ENCODE results near the gene CLGN. TPM values are rescaled to one million over a fixed set of nuclear protein-coding genes. Genes with fewer than 3 reads are reported as not detected.
A peak's percentile ranks its signal among the peaks of the same experiment; 100 is the strongest.
"Not testable (repeated sequence)": the region's sequence is repeated elsewhere in the genome, so short reads cannot be mapped to it uniquely, and the experiment has no call there.

The CLGN gene
- total RNA-seq, 1 donor from 2014 or later: 1.6 TPM

DNA sequence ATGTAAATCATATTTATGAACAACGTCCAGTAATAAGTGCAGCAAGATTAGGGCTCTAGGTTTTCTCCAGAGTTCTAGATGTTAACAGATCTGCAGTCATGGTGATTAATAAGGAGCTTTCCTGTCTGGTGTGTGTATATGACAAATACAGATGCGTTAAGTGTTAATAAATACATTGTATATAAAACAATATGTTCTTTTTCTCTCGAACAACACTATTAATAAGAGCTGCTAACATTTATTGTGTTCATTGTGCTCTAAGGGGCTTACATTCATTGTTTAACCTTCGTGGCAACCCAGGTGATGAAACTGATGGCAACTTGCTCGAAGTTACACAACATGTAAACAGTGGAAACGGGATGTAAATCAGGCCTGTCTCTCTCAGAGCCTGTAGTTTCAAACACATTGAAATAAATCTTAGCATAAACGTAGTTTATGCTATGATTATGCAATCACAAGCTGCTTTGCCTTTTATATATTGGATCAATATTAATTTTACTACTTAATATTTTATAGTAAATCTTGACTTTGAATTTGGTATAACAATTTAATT lies 547 bp upstream of the CLGN start:
- peaks cover 43% of the 10 kb centered on the region for H3K27me3 Mint-ChIP-seq (ENCODE audit: low read depth)
- H3K4me1 Mint-ChIP-seq: peaks cover 8% of the 10 kb centered on the region
- no peak for DNase-seq (ENCODE audit: low spot score in 2 of 2, unreplicated experiment in 2 of 2)
- no peaks in the 10 kb centered on the region for H3K36me3 Mint-ChIP-seq
- H3K4me3 Mint-ChIP-seq: peak overlapping the region; percentile 85
- TF ChIP-seq, protein P1, sequence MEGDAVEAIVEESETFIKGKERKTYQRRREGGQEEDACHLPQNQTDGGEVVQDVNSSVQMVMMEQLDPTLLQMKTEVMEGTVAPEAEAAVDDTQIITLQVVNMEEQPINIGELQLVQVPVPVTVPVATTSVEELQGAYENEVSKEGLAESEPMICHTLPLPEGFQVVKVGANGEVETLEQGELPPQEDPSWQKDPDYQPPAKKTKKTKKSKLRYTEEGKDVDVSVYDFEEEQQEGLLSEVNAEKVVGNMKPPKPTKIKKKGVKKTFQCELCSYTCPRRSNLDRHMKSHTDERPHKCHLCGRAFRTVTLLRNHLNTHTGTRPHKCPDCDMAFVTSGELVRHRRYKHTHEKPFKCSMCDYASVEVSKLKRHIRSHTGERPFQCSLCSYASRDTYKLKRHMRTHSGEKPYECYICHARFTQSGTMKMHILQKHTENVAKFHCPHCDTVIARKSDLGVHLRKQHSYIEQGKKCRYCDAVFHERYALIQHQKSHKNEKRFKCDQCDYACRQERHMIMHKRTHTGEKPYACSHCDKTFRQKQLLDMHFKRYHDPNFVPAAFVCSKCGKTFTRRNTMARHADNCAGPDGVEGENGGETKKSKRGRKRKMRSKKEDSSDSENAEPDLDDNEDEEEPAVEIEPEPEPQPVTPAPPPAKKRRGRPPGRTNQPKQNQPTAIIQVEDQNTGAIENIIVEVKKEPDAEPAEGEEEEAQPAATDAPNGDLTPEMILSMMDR (IDR thresholded peaks at IDR 0.05; ENCODE audit: unreplicated experiment): no peak
- no peak overlapping the region for H3K27ac Mint-ChIP-seq
- no peaks in the 10 kb centered on the region for H3K9me3 Mint-ChIP-seq

DNA sequence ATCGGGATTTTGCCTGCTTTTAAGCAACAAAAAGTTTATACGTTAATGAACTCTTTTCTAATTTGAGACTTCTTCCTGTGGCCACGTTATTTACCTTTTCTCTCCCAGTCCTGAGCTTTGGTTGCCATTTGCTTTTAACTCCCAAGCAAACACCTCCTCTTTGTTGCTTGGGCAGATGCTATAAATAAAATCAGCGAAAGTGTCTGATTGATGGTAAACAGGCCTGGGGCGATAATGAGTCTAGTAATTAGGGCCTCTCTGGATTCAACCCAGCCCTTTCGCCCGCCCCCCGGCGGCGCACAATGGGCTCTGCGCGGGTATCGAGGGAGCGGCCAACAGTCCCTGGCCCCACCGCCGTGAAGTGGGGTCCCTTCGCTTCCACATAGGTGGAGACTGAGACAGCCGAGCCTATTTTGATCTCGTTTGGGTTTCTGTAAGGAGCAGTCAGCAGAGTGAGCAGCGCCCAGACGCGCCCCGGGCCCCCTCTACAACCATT lies 790 bp downstream of the CLGN start:
- Mint-ChIP-seq H3K27ac (no peak overlapping the region), H3K4me3 (peak overlapping the region; percentile 85), H3K9me3 (no peaks in the 10 kb centered on the region), H3K4me1 (peaks cover 8% of the 10 kb centered on the region), H3K27me3 (ENCODE audit: low read depth) (peaks cover 44% of the 10 kb centered on the region), H3K36me3 (no peaks in the 10 kb centered on the region)
- no peak for DNase-seq (ENCODE audit: low spot score in 2 of 2, unreplicated experiment in 2 of 2)
- TF ChIP-seq, protein P1 (IDR thresholded peaks at IDR 0.05; ENCODE audit: unreplicated experiment): no peak

DNA sequence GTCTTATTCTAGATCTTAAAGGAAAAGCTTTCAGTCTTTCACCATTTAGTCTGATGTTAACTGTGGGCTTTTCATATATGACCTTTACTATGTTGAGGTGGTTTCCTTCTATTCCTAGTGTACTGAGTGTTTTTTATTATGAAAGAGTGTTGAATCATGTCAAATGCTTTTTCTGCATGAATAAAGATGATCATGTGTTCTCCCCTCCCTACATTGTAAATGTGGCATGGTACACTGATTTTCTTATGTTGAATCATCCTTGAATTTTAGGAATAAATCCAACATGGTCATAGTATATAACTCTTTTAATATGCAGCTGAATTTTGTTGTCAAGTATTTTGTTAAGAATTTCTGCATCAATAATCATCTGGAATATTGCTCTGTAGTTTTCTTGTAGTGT lies 4.3 kb downstream of the CLGN start:
- no peak overlapping the region for H3K27ac Mint-ChIP-seq
- TF ChIP-seq, protein P1 (IDR thresholded peaks at IDR 0.05; ENCODE audit: unreplicated experiment): no peak
- no peak for DNase-seq (ENCODE audit: low spot score in 2 of 2, unreplicated experiment in 2 of 2)
- no peaks in the 10 kb centered on the region for H3K36me3 Mint-ChIP-seq
- no peaks in the 10 kb centered on the region for H3K9me3 Mint-ChIP-seq
- peaks cover 8% of the 10 kb centered on the region for H3K4me1 Mint-ChIP-seq
- peaks cover 46% of the 10 kb centered on the region for H3K27me3 Mint-ChIP-seq (ENCODE audit: low read depth)
- H3K4me3 Mint-ChIP-seq: no peak overlapping the region

DNA sequence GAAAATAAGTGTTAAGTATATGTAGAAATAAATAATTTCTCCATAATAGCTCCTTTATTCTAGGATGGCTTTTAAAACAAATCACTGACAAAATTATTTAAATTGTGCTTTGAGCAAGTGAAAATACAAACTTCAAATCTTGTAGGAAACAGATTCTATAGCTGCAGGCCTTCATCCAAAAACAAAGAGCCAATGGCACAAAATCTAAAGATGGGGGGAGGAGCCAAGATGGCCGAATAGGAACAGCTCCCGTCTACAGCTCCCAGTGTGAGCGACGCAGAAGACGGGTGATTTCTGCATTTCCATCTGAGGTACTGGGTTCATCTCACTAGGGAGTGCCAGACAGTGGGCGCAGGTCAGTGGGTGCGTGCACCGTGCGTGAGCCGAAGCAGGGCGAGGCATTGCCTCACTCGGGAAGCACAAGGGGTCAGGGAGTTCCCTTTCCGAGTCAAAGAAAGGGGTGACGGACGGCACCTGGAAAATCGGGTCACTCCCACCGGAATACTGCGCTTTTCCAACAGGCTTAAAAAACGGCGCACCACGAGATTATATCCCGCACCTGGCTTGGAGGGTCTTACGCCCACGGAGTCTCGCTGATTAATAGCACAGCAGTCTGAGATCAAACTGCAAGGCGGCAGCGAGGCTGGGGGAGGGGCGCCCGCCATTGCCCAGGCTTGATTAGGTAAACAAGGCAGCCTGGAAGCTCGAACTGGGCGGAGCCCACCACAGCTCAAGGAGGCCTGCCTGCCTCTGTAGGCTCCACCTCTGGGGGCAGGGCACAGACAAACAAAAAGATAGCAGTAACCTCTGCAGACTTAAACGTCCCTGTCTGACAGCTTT lies 14.1 kb downstream of the CLGN start:
- H3K27me3 Mint-ChIP-seq (ENCODE audit: low read depth); H3K9me3 Mint-ChIP-seq; H3K27ac Mint-ChIP-seq; H3K36me3 Mint-ChIP-seq; H3K4me1 Mint-ChIP-seq; DNase-seq (ENCODE audit: low spot score in 2 of 2, unreplicated experiment in 2 of 2); H3K4me3 Mint-ChIP-seq: not testable (repeated sequence)

DNA sequence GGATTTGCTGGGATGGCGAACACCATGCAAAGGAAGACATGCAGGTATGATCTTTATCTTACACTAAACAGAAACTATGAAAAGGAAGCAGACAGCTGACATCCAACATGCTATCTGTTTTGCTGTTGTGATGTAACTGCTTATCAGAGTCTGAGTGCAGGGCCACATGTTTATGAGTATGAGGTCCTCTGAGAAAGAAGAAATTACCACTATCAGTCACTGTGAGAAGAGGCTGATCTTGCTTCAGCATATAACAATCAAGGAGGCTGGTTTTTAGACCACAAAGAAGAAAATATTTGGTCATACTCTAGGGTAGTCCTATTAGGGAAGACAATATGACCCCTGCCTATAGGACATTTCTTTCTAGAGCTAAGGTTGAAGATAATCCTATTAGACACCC lies 18.5 kb downstream of the CLGN start:
- TF ChIP-seq, protein P1 (IDR thresholded peaks at IDR 0.05; ENCODE audit: unreplicated experiment): no peak
- Mint-ChIP-seq H3K27ac (no peak overlapping the region), H3K36me3 (no peaks in the 10 kb centered on the region), H3K9me3 (no peaks in the 10 kb centered on the region), H3K4me3 (no peak overlapping the region), H3K4me1 (no peaks in the 10 kb centered on the region), H3K27me3 (ENCODE audit: low read depth) (no peaks in the 10 kb centered on the region)
- DNase-seq (ENCODE audit: low spot score in 2 of 2, unreplicated experiment in 2 of 2): no peak

DNA sequence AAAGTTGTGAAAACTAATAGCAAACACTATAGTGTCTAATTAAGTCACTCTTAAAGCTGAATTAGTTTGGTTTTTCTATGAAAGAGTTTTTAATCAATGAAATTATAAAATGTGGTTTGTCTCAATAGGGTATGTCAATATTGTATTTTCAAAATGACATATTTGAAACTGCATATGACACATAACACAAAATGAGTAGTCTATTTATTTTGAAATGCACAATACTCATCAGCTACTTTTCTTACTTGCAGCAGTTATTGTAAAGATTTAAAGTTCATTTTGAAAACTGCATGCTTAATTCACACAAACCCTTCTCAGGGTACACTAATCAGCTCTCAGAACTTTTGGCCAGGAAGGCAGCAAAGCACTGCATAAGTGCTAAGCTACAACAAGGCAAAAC lies 21.2 kb downstream of the CLGN start:
- Mint-ChIP-seq H3K36me3 (no peaks in the 10 kb centered on the region), H3K27ac (no peak overlapping the region), H3K9me3 (no peaks in the 10 kb centered on the region), H3K27me3 (ENCODE audit: low read depth) (no peaks in the 10 kb centered on the region), H3K4me3 (no peak overlapping the region), H3K4me1 (no peaks in the 10 kb centered on the region)
- DNase-seq (ENCODE audit: low spot score in 2 of 2, unreplicated experiment in 2 of 2): no peak
- TF ChIP-seq, protein P1 (IDR thresholded peaks at IDR 0.05; ENCODE audit: unreplicated experiment): no peak
